ENCODE results near the gene ANO5.
"Not testable (repeated sequence)": the region's sequence is repeated elsewhere in the genome, so short reads cannot be mapped to it uniquely, and the experiment has no call there.

Gene ANO5

DNA sequence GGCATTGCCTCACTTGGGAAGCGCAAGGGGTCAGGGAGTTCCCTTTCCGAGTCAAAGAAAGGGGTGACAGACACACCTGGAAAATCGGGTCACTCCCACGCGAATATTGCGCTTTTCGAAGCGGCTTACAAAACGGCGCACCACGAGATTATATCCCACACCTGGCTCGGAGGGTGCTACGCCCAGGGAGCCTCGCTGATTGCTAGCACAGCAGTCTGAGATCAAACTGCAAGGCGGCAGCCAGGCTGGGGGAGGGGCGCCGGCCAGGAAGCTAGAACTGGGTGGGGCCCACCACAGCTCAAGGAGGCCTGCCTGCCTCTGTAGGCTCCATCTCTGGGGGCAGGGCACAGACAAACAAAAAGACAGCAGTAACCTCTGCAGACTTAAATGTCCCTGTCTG is 92.1 kb downstream of the ANO5 start:
- not testable (repeated sequence) for DNase-seq

GRCh38 chr11:22302368-22302767 is 109.5 kb downstream of the ANO5 start:
- in situ Hi-C loops (cut with MboI; ENCODE audit: low pct_unique_long_range_greater_than_20kb, low sequenced_read_pairs) = loop anchor here (25.0 kb wide), 1 partner anchor 115 kb away; the partner anchor contains the start of gene ANO5
- no peak for DNase-seq

More for the DNA sequence above, 92.1 kb downstream of the ANO5 start:
- in situ Hi-C loops (cut with MboI; ENCODE audit: low pct_unique_long_range_greater_than_20kb, low sequenced_read_pairs) = not testable (repeated sequence)

DNA sequence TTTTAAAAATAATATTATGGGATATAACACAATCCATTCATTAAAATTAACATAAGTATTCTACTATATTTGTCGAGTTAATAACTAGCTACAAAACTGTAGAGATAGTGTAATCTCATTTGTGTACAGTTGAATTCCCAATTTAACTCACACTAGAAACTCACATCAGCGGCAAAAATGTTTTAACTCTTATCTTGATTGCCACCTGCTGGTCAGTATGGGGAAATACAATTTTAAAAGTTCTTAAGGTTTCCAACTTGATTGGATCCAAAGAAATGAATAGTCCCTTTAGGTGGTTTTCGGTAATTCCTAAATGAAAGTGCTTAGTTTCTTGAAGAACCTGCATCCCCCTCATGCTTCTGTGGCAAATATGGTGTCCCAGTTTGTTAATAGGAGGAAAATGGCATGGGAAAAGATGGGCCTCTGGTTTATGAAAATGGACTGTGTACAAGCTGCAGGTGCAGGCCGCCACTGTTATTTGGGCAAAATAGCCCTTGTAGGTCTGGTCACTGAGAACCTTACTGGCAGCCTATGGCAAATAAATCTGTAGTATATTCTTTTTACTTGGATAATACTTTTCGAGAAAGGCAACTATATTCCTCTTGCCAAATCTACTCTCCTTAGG is 111.6 kb downstream of the ANO5 start:
- in situ Hi-C loops (cut with MboI; ENCODE audit: low pct_unique_long_range_greater_than_20kb, low sequenced_read_pairs) = loop anchor here (25.0 kb wide), 1 partner anchor 117 kb away; the partner anchor contains the start of gene ANO5
- DNase-seq = peak; percentile 32

- DNase-seq = no peak
- in situ Hi-C loops (cut with MboI; ENCODE audit: low pct_unique_long_range_greater_than_20kb, low sequenced_read_pairs) = loop anchor here (25.0 kb wide), 1 partner anchor 130 kb away; the partner anchor contains the start of gene ANO5
These were observed 124.8 kb downstream of the ANO5 start for GRCh38 chr11:22317656-22318055.

DNA sequence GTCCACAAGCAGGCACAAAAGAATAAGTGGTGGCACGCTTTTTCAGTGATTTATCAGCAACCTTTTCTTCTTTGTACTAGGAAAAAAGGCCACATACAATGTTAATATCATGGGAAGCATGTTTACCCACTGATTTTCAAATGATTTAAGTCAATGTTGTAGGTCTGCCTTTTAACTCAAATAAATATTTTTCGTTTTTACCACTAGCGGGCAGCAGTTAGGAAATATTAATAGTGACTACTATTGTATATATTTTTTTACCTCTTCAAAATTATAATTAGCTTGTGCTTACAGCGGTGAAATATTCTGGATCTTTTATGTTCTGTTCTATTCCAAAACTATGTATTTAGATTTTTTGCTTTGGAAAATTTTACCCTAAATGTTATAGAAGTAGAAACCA is 138.9 kb downstream of the ANO5 start:
- no peak for DNase-seq
- in situ Hi-C loops (cut with MboI; ENCODE audit: low pct_unique_long_range_greater_than_20kb, low sequenced_read_pairs) = loop anchor here (25.0 kb wide), 1 partner anchor 456 kb away; no protein-coding TSS in a partner anchor
